Activated CD4-positive, alpha-beta memory T cell treated with anti-CD3 and anti-CD28 coated beads for 36 hours (primary cell): ENCODE results near the gene SPATC1L. TPM values are rescaled to one million over a fixed set of nuclear protein-coding genes. Genes with fewer than 3 reads are reported as not detected.
"Not testable (repeated sequence)": the region's sequence is repeated elsewhere in the genome, so short reads cannot be mapped to it uniquely, and the experiment has no call there.

Source experiments
- CTCF ChIA-PET: fragments of 350-600 bp; sonication (Branson Sonifier 250); formaldehyde crosslinking; loops from one replicate; lab custom pipeline; 2021; ENCODE audit warnings: antibody characterized with exemption, inconsistent platforms; lab: Charles Lee
- POLR2A ChIA-PET: fragments of 350-600 bp; sonication (Branson Sonifier 250); formaldehyde crosslinking; loops from one replicate; lab custom pipeline; 2021; ENCODE audit warnings: antibody characterized with exemption; lab: Charles Lee
- DNase-seq: peaks from one replicate; pipeline ENCODE4 v3.0.0-alpha.2; 2020
- H3K27ac Mint-ChIP-seq: one replicate; pipeline ENCODE4 v1.8.0; 2021; ENCODE audit warnings: mixed read lengths
- H3K27me3 Mint-ChIP-seq: one replicate; pipeline ENCODE4 v1.8.0; 2021; ENCODE audit warnings: mixed read lengths
- H3K36me3 Mint-ChIP-seq: one replicate; pipeline ENCODE4 v1.8.0; 2021; ENCODE audit warnings: mixed read lengths
- H3K4me1 Mint-ChIP-seq: one replicate; pipeline ENCODE4 v1.8.0; 2021; ENCODE audit warnings: low read depth, mixed read lengths
- H3K4me3 Mint-ChIP-seq: one replicate; pipeline ENCODE4 v1.8.0; 2021; ENCODE audit warnings: mild to moderate bottlenecking, mixed read lengths
- H3K9me3 Mint-ChIP-seq: one replicate; pipeline ENCODE4 v1.8.0; 2021; ENCODE audit warnings: mixed read lengths
- intact Hi-C: fragments of 100-400 bp; cut with micrococcal nuclease; formaldehyde crosslinking; loops from one replicate; pipeline ENCODE4 v1.15.1; 2023
- total RNA-seq, 2 experiments: library from RNA; stranded (reverse); gene quantifications; one replicate each; pipeline ENCODE4 v1.2.3, GENCODE V29; 2021

The SPATC1L gene
- total RNA-seq, 2 experiments from 2014 or later, result 5.7 to 6.7 TPM

DNA sequence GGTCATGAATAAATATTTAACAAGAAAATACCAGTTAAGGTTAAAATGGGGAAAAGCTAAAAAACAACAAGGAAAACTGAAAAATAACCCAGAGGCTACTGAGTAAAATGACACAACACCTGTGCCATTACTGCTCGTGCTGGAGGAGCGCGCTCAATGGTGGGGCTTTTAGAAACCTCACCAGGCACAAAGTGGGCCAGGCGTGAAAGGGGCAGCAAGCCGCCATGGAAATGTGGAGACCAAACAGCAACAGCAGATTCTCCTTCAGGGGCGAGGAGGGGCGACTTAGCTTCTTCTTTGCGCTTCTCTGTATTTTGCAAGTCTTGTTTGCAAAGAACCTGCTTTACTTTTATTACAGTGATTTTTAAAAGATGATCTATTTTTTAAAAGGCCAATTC is 18.9 kb upstream of the SPATC1L start:
- intact Hi-C loops, result no loop called here
- ChIA-PET CTCF (interaction anchor here (0.6 kb wide), 1 partner anchor 65 kb away, joined by 3 read pairs; no protein-coding TSS in a partner anchor), POLR2A (no interaction called here)
- H3K4me1 Mint-ChIP-seq, result no peaks in the 10 kb centered on the region
- no peak overlapping the region for H3K27ac Mint-ChIP-seq
- peaks cover 19% of the 10 kb centered on the region for H3K36me3 Mint-ChIP-seq
- DNase-seq, result no peak
- H3K4me3 Mint-ChIP-seq, result no peak overlapping the region
- no peaks in the 10 kb centered on the region for H3K9me3 Mint-ChIP-seq
- H3K27me3 Mint-ChIP-seq, result no peaks in the 10 kb centered on the region

- POLR2A ChIA-PET, result no interaction called here
- intact Hi-C loops, result no loop called here
- H3K27ac Mint-ChIP-seq, result no peak overlapping the region
- no peak for DNase-seq
- no peaks in the 10 kb centered on the region for H3K9me3 Mint-ChIP-seq
- H3K36me3 Mint-ChIP-seq, result peaks cover 19% of the 10 kb centered on the region
- CTCF ChIA-PET, result interaction anchor here (0.6 kb wide), 1 partner anchor 65 kb away, joined by 3 read pairs; no protein-coding TSS in a partner anchor
- H3K27me3 Mint-ChIP-seq, result no peaks in the 10 kb centered on the region
- no peaks in the 10 kb centered on the region for H3K4me1 Mint-ChIP-seq
- H3K4me3 Mint-ChIP-seq, result no peak overlapping the region
Observed at GRCh38 chr21:46202592-46203202, 18.4 kb upstream of the SPATC1L start.

DNA sequence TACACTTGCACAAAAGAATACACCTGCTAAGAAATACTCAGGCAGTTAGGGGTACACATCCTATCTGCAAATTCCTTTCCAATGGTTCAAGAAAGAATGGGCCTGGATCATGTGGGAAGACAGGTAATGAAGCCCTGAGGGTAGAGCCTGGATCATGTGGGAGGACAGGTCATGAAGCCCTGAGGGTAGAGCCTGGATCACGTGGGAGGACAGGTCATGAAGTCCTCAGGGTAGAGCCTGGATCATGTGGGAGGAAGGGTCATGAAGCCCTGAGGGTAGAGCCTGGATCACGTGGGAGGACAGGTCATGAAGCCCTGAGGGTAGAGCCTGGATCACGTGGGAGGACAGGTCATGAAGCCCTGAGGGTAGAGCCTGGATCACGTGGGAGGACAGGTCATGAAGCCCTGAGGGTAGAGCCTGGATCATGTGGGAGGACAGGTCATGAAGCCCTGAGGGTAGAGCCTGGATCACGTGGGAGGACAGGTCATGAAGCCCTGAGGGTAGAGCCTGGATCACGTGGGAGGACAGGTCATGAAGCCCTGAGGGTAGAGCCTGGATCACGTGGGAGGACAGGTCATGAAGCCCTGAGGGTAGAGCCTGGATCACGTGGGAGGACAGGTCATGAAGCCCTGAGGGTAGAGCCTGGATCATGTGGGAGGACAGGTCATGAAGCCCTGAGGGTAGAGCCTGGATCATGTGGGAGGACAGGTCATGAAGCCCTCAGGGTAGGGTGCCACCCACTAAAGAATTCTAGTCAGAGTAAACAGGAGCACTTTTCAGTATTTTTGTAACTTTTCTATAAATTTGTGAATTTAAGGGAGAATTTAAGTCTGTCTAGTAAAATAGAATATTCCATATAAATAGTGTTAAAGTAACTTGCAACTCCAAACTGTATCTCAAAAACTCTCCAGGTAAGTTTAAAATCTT is 16.9 kb upstream of the SPATC1L start:
- H3K36me3 Mint-ChIP-seq, result peaks cover 22% of the 10 kb centered on the region
- H3K27ac Mint-ChIP-seq, H3K4me1 Mint-ChIP-seq, POLR2A ChIA-PET, H3K27me3 Mint-ChIP-seq, intact Hi-C loops, H3K4me3 Mint-ChIP-seq, H3K9me3 Mint-ChIP-seq, DNase-seq, CTCF ChIA-PET: not testable (repeated sequence)

GRCh38 chr21:46199436-46200373 is 15.4 kb upstream of the SPATC1L start:
- Mint-ChIP-seq H3K4me3 (no peak overlapping the region), H3K27ac (no peak overlapping the region), H3K27me3 (no peaks in the 10 kb centered on the region), H3K9me3 (no peaks in the 10 kb centered on the region), H3K4me1 (no peaks in the 10 kb centered on the region), H3K36me3 (peaks cover 16% of the 10 kb centered on the region)
- intact Hi-C loops, result no loop called here
- POLR2A ChIA-PET, result no interaction called here
- peak; percentile 1 for DNase-seq
- CTCF ChIA-PET, result interaction anchor here (0.6 kb wide), 1 partner anchor 25 kb away, joined by 4 read pairs; no protein-coding TSS in a partner anchor

- peaks cover 19% of the 10 kb centered on the region for H3K36me3 Mint-ChIP-seq
- no peaks in the 10 kb centered on the region for H3K9me3 Mint-ChIP-seq
- H3K27me3 Mint-ChIP-seq, result no peaks in the 10 kb centered on the region
- ChIA-PET POLR2A (no interaction called here), CTCF (no interaction called here)
- H3K4me1 Mint-ChIP-seq, result no peaks in the 10 kb centered on the region
- H3K4me3 Mint-ChIP-seq, result no peak overlapping the region
- DNase-seq, result peak; percentile 7
- intact Hi-C loops, result no loop called here
- H3K27ac Mint-ChIP-seq, result no peak overlapping the region
Observed at GRCh38 chr21:46196733-46197132, 12.5 kb upstream of the SPATC1L start.

DNA sequence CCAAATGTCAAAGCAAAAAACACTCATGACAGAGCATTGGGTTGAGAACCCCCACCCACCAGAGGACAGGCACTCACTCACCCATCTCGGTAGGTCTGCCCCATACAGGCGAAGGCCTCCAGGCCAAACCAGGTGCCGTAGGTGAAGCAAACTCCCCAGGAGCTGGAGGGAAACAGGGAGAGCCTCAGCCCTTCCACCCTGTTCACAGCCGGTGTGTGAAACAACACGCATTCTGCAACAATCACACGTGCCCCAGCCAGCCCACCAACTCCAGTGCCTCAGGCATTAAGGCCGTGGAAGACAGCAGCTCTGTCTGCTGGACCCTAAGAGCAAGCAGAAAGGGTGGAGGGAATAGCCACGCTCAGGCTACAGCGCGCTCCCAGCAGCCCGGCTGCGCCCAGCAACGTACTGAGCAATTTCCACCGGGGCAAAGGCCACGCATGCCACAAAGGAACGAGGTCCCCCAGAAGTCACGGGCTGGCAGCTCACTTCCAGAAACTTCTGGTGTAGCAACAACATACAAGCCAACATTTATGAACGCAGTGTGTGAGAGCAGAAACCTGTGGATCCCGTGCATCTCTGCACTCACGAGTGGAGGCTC is 11.4 kb upstream of the SPATC1L start:
- ChIA-PET POLR2A (no interaction called here), CTCF (no interaction called here)
- H3K9me3 Mint-ChIP-seq, result no peaks in the 10 kb centered on the region
- H3K27me3 Mint-ChIP-seq, result no peaks in the 10 kb centered on the region
- no peak overlapping the region for H3K4me3 Mint-ChIP-seq
- intact Hi-C loops, result no loop called here
- no peak overlapping the region for H3K27ac Mint-ChIP-seq
- no peaks in the 10 kb centered on the region for H3K4me1 Mint-ChIP-seq
- no peak for DNase-seq
- H3K36me3 Mint-ChIP-seq, result peaks cover 19% of the 10 kb centered on the region

- POLR2A ChIA-PET, result no interaction called here
- peak; percentile 4 for DNase-seq
- Mint-ChIP-seq H3K27me3 (no peaks in the 10 kb centered on the region), H3K4me3 (no peak overlapping the region), H3K9me3 (no peaks in the 10 kb centered on the region), H3K4me1 (no peaks in the 10 kb centered on the region), H3K27ac (no peak overlapping the region), H3K36me3 (peaks cover 17% of the 10 kb centered on the region)
- intact Hi-C loops, result no loop called here
- CTCF ChIA-PET, result no interaction called here
Observed at GRCh38 chr21:46194374-46195334, 10.4 kb upstream of the SPATC1L start.

DNA sequence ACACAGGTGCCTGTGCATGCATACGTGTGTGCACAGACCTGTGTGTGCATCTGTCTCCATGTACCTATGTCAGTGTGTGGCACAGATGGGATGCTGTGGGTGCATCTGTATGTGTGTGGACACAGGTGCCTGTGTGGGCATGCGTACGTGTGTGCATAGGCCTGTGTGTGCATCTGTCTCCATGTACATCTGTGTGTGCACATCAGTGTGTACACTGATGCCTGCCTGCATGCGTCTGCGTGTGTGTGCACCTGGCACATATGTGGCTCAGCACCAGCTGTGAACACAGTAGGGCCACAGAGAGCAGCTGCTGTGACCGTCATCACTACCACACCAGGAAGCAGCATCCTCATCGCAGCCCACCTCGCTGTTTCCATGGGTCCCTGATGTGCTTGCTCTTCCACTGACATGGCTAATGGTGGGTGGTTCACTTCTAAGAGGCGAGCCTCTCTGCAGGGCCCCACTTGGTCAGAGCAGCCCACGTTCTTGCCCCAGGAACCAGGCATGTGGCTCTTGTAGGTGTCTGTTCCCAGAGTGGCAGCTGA is 9.6 kb upstream of the SPATC1L start:
- Mint-ChIP-seq H3K27ac (no peak overlapping the region), H3K27me3 (no peaks in the 10 kb centered on the region), H3K9me3 (no peaks in the 10 kb centered on the region), H3K36me3 (peaks cover 10% of the 10 kb centered on the region), H3K4me1 (no peaks in the 10 kb centered on the region), H3K4me3 (no peak overlapping the region)
- DNase-seq, result peak; percentile 3
- intact Hi-C loops, result no loop called here
- POLR2A ChIA-PET, result no interaction called here
- CTCF ChIA-PET, result no interaction called here

DNA sequence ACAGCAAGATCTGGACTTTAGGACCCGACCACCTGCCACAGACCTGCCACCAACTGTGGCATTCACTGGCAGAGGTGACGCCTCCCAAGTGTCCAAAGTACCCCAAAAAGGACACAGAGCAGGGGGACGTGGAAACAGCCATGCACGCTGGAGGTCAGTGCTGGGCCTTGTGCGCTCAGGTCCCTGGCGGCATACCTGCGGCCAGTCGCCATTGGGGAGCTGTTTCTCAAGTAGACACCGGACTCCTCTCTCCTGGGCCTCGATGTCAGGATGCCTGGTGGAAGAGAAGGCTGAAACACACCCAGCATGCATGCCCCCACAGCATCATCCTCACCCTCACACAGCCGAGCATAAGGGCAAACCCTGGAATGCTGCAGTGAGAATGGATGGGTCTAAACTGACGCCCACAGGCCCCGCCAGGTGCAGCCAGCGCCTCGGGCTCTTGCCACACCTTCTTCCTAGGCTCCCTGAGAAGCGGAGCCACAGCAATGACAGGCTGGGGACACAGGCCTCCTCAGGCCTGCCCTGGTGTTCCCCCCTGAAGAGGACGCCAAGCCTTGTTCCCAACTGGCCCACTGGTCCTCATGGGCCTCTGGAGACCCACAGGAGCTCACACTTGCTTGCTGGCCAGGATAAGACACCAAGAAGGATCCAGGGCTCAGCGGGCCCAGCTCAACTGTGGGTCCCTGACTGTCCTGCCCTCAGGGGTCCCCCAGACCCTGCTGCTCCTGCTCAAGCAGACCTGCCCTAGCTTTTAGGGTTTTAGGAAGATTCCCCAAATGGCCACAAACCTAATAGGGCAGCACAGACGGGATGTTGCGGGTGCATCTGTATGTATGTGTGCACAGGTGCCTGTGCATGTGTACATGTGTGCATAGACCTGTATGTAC is 7.7 kb upstream of the SPATC1L start:
- intact Hi-C loops, result no loop called here
- Mint-ChIP-seq H3K36me3 (peaks cover 3% of the 10 kb centered on the region), H3K27ac (no peak overlapping the region), H3K4me1 (no peaks in the 10 kb centered on the region), H3K9me3 (no peaks in the 10 kb centered on the region), H3K4me3 (no peak overlapping the region), H3K27me3 (no peaks in the 10 kb centered on the region)
- POLR2A ChIA-PET, result no interaction called here
- CTCF ChIA-PET, result no interaction called here
- DNase-seq, result peak; percentile 6

DNA sequence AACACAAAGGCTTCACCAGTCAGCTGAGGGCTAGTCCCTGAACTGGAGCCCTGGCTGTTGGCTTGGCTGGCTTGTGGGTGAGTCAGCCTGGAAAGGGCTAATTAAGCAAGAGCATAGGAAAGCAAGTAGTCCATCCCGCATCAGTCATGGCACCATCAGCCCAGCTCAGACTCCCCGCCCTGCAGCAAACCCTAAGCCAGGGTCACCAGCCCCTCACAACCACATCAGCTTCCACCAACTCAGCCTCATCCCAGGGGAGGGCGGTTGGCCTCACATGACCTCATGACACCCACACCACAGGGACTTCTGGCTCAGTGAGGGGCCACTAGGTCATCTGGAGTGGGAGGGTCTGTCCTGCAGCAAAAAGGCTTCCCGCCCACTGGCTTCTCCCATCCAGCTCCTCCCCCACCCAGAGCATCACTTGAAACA is 7.0 kb upstream of the SPATC1L start:
- peaks cover 3% of the 10 kb centered on the region for H3K36me3 Mint-ChIP-seq
- no peaks in the 10 kb centered on the region for H3K27me3 Mint-ChIP-seq
- no peaks in the 10 kb centered on the region for H3K4me1 Mint-ChIP-seq
- H3K27ac Mint-ChIP-seq, result no peak overlapping the region
- POLR2A ChIA-PET, result no interaction called here
- intact Hi-C loops, result no loop called here
- no peaks in the 10 kb centered on the region for H3K9me3 Mint-ChIP-seq
- CTCF ChIA-PET, result no interaction called here
- peak; percentile 4 for DNase-seq
- H3K4me3 Mint-ChIP-seq, result no peak overlapping the region
